Measurements from ENCODE around the gene PIK3CD. TPM values are rescaled to one million over a fixed set of nuclear protein-coding genes. Genes with fewer than 3 reads are reported as not detected.

The PIK3CD gene
- total and polyA plus RNA-seq, 2 of the 4 experiments (the other 2 are of a cell fraction) = 5.0 to 12.1 TPM

DNA sequence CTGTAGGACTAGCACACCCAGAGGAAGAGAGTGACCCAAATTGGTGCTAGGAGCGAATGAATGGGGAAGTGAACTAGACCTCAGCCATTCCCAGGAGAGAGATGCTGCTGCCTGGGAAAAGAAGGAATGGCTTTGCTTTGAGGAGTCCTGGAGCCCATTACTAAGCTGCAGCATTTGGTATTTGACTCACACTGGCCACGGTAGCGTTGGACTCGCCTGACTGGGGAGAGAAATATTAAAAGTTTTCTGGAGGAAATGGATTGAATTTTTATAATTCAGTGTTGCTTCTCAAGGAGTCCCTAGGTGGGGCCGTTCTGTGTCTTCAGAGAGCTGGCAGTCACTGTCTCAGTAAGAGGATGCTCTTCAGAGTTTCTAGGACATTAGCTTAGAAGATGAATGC lies 40.2 kb downstream of the PIK3CD start:
- Histone ChIP-seq H3K9me1 (ENCODE audit: insufficient read depth, low read length) (peaks cover 14% of the 10 kb centered on the region), H3K14ac (replicated peaks; ENCODE audit: low read depth, low read length) (peak overlapping the region; percentile 42; the same call in 1 of the 2 replicates), H3K36me3 (ENCODE audit: control insufficient read depth, insufficient read depth, low read length) (no peaks in the 10 kb centered on the region), H4K20me1 (ENCODE audit: insufficient read depth, low read length) (0 out of 2 replicates have a peak, but pooled peaks cover 7% of the 10 kb centered on the region), H3K27ac (ENCODE audit: insufficient read depth, low read length) (no peak overlapping the region), H3K4ac (ENCODE audit: low read depth, low read length) (peak overlapping the region; percentile 20; the same call in 1 of the 2 replicates), H4K91ac (ENCODE audit: insufficient read depth, low read depth, low read length) (no peak overlapping the region), H2AK9ac (replicated peaks; ENCODE audit: low read depth, low read length, poor library complexity) (peak overlapping the region; percentile 34), H2BK15ac (ENCODE audit: low read depth, low read length) (no peak overlapping the region), H3K27me3 (ENCODE audit: control insufficient read depth, insufficient read depth, low read length) (no peaks in the 10 kb centered on the region), H3K4me2 (ENCODE audit: low read depth, low read length) (no peak overlapping the region), H3K9ac (ENCODE audit: low read depth, low read length) (no peak overlapping the region), H2BK20ac (ENCODE audit: low read depth, low read length) (no peak overlapping the region), H3K56ac (ENCODE audit: extremely low read depth, insufficient read depth, low read length) (no peak overlapping the region), H3K23ac (ENCODE audit: low read depth, low read length) (0 out of 2 replicates have a peak overlapping the region, but pooled peaks have one; percentile 2), H3K4me3 (ENCODE audit: insufficient read depth, low read depth, low read length) (no peak overlapping the region), H2AK5ac (ENCODE audit: low read depth, low read length) (peak overlapping the region; percentile 28), H4K5ac (ENCODE audit: low read depth, low read length) (no peak overlapping the region), H3K4me1 (ENCODE audit: control insufficient read depth, insufficient read depth, low read length) (peaks cover 18% of the 10 kb centered on the region), H4K8ac (ENCODE audit: low read depth in 2 of 2, low read length in 2 of 2) (no peak overlapping the region), H2BK120ac (ENCODE audit: low read depth, low read length) (no peak overlapping the region), H2BK5ac (ENCODE audit: low read depth, low read length, poor library complexity, severe bottlenecking) (no peak overlapping the region), H3K18ac (ENCODE audit: low read depth, low read length) (no peak overlapping the region), H3K9me3 (ENCODE audit: control insufficient read depth, insufficient read depth, low read length) (no peaks in the 10 kb centered on the region), H2AFZ (replicated peaks; ENCODE audit: low read length, poor library complexity) (no peak overlapping the region), H3K79me1 (ENCODE audit: low read depth in 1 of 2, low read length in 2 of 2) (peaks cover 6 to 40% of the 10 kb centered on the region in 2 experiments)
- dilution Hi-C loops (cut with HindIII; ENCODE audit: low sequenced_read_pairs, unreplicated experiment) (no loop called here), in situ Hi-C loops (cut with MboI; ENCODE audit: low sequenced_read_pairs) (no loop called here), intact Hi-C loops (cut with micrococcal nuclease) (no loop called here)
- POLR2A ChIA-PET (ENCODE audit: unreplicated experiment) = interaction anchor here (0.6 kb wide), 1 partner anchor 1844 kb away, joined by 3 read pairs; no protein-coding TSS in a partner anchor
- CTCF ChIA-PET = interaction anchor here (1.1 kb wide), 1 partner anchor 65 kb away, joined by 3 read pairs; no protein-coding TSS in a partner anchor
- 77% methylated on average over 3 of the region's 5 CpGs; no CpG with 5 or more reads in 1 of the 2 experiments for WGBS, 2 experiments (ENCODE audit: extremely low coverage in 2 of 2, insufficient read length in 1 of 2)
- no TSS peak for BruUV-seq (replicated peaks)
- ATAC-seq (ENCODE audit: low read depth) (no peak), DNase-seq (peak; percentile 22)
- no peak for TF ChIP-seq POLR2A (IDR thresholded peaks at IDR 0.05; ENCODE audit: low read depth, low read length)
- no peak for TF ChIP-seq SMC3 (IDR thresholded peaks at IDR 0.05; ENCODE audit: low read depth, low read length)
- TF ChIP-seq, protein P1, sequence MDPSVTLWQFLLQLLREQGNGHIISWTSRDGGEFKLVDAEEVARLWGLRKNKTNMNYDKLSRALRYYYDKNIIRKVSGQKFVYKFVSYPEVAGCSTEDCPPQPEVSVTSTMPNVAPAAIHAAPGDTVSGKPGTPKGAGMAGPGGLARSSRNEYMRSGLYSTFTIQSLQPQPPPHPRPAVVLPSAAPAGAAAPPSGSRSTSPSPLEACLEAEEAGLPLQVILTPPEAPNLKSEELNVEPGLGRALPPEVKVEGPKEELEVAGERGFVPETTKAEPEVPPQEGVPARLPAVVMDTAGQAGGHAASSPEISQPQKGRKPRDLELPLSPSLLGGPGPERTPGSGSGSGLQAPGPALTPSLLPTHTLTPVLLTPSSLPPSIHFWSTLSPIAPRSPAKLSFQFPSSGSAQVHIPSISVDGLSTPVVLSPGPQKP (IDR thresholded peaks at IDR 0.05; ENCODE audit: borderline replicate concordance, low read depth, low read length) = no peak
- TF ChIP-seq MAFK (IDR thresholded peaks at IDR 0.05; ENCODE audit: low read depth, low read length) = no peak
- TF ChIP-seq CEBPB (IDR thresholded peaks at IDR 0.05; ENCODE audit: low read depth, low read length) = no peak
- TF ChIP-seq MXI1 (IDR thresholded peaks at IDR 0.05; ENCODE audit: borderline replicate concordance, low read depth, low read length) = no peak
- no peak for TF ChIP-seq RAD21 (IDR thresholded peaks at IDR 0.05; ENCODE audit: low read length)
- no peak for TF ChIP-seq FOS (IDR thresholded peaks at IDR 0.05; ENCODE audit: low read depth, low read length)

All from IMR-90 (cell line).